Measurements from ENCODE around the gene QDPR. TPM values are rescaled to one million over a fixed set of nuclear protein-coding genes. Genes with fewer than 3 reads are reported as not detected.
"Not testable (repeated sequence)": the region's sequence is repeated elsewhere in the genome, so short reads cannot be mapped to it uniquely, and the experiment has no call there.

Gene QDPR
- total and polyA plus RNA-seq, 7 experiments from 2014 or later, result 11.8 to 50.5 (median 24.3) TPM

- H3K4me3 Mint-ChIP-seq, result no peak overlapping the region
- ATAC-seq (no peak), DNase-seq (no peak)
- intact Hi-C loops (cut with micrococcal nuclease), result no loop called here
- POLR2A ChIA-PET, result interaction anchor here (0.9 kb wide), 1 partner anchor 54 kb away, joined by 3 read pairs; no protein-coding TSS in a partner anchor
- H3K36me3 ChIP-seq (ENCODE audit: control insufficient read depth in 2 of 3, insufficient read depth in 3 of 3, low read length in 3 of 3), result no peaks in the 10 kb centered on the region
- no peaks in the 10 kb centered on the region for H3K36me3 Mint-ChIP-seq
- peaks cover 0 to 20% (median 10%) of the 10 kb centered on the region in 5 donors for H3K27me3 Mint-ChIP-seq
- H3K9me3 ChIP-seq (ENCODE audit: control insufficient read depth in 2 of 3, low read length in 3 of 3), result no peaks in the 10 kb centered on the region
- H3K27ac ChIP-seq (ENCODE audit: low read depth, low read length), result no peak overlapping the region
- peaks cover 0 to 6% (median 0%) of the 10 kb centered on the region in 7 donors for H3K4me1 Mint-ChIP-seq
- H3K4me1 ChIP-seq (ENCODE audit: control insufficient read depth in 2 of 2, insufficient read depth in 2 of 2, low read length in 2 of 2), result no peaks in the 10 kb centered on the region
- CTCF ChIA-PET, result interaction anchor here (0.6 to 1.6 kb wide), 2 partner anchors 9 to 194 kb away, joined by 3 to 4 read pairs; no protein-coding TSS in a partner anchor
- no peak overlapping the region for H3K4me3 ChIP-seq (ENCODE audit: low read length)
- no peak overlapping the region for H3K27ac Mint-ChIP-seq
- peaks cover 0 to 2% (median 0%) of the 10 kb centered on the region in 11 donors for H3K9me3 Mint-ChIP-seq
- no peaks in the 10 kb centered on the region for H3K27me3 ChIP-seq (ENCODE audit: control insufficient read depth in 2 of 2, insufficient read depth in 2 of 2, low read length in 2 of 2)
These were observed 33.7 kb upstream of the QDPR start for GRCh38 chr4:17545374-17546140.

- Mint-ChIP-seq H3K27me3 (peaks cover 0 to 21% (median 14%) of the 10 kb centered on the region in 5 donors), H3K27ac (no peak overlapping the region), H3K36me3 (no peaks in the 10 kb centered on the region), H3K4me1 (peaks cover 0 to 6% (median 0%) of the 10 kb centered on the region in 7 donors), H3K9me3 (peaks cover 0 to 2% (median 0%) of the 10 kb centered on the region in 11 donors), H3K4me3 (no peak overlapping the region)
- Histone ChIP-seq H3K36me3 (ENCODE audit: control insufficient read depth in 2 of 3, insufficient read depth in 3 of 3, low read length in 3 of 3) (no peaks in the 10 kb centered on the region), H3K9me3 (ENCODE audit: control insufficient read depth in 2 of 3, low read length in 3 of 3) (no peaks in the 10 kb centered on the region), H3K4me1 (ENCODE audit: control insufficient read depth in 2 of 2, insufficient read depth in 2 of 2, low read length in 2 of 2) (no peaks in the 10 kb centered on the region), H3K4me3 (ENCODE audit: low read length) (no peak overlapping the region), H3K27ac (ENCODE audit: low read depth, low read length) (no peak overlapping the region), H3K27me3 (ENCODE audit: control insufficient read depth in 2 of 2, insufficient read depth in 2 of 2, low read length in 2 of 2) (no peaks in the 10 kb centered on the region)
- DNase-seq, result no peak
- no peak for ATAC-seq
- ChIA-PET CTCF (interaction anchor here (0.6 kb wide), 1 partner anchor 193 kb away, joined by 3 read pairs; no protein-coding TSS in a partner anchor), POLR2A (no interaction called here)
- intact Hi-C loops (cut with micrococcal nuclease), result no loop called here
These were observed 32.9 kb upstream of the QDPR start for GRCh38 chr4:17544831-17545234.

GRCh38 chr4:17544205-17544604 lies 32.3 kb upstream of the QDPR start:
- intact Hi-C loops (cut with micrococcal nuclease), result no loop called here
- peaks cover 0 to 2% (median 0%) of the 10 kb centered on the region in 11 donors for H3K9me3 Mint-ChIP-seq
- Histone ChIP-seq H3K27ac (ENCODE audit: low read depth, low read length) (no peak overlapping the region), H3K4me3 (ENCODE audit: low read length) (no peak overlapping the region), H3K36me3 (ENCODE audit: control insufficient read depth in 2 of 3, insufficient read depth in 3 of 3, low read length in 3 of 3) (no peaks in the 10 kb centered on the region), H3K27me3 (ENCODE audit: control insufficient read depth in 2 of 2, insufficient read depth in 2 of 2, low read length in 2 of 2) (no peaks in the 10 kb centered on the region), H3K4me1 (ENCODE audit: control insufficient read depth in 2 of 2, insufficient read depth in 2 of 2, low read length in 2 of 2) (no peaks in the 10 kb centered on the region), H3K9me3 (ENCODE audit: control insufficient read depth in 2 of 3, low read length in 3 of 3) (no peaks in the 10 kb centered on the region)
- no peak overlapping the region for H3K4me3 Mint-ChIP-seq
- DNase-seq (no peak), ATAC-seq (peak; percentile 38)
- H3K36me3 Mint-ChIP-seq, result no peaks in the 10 kb centered on the region
- H3K27ac Mint-ChIP-seq, result no peak overlapping the region
- H3K27me3 Mint-ChIP-seq, result peaks cover 0 to 22% (median 16%) of the 10 kb centered on the region in 5 donors
- H3K4me1 Mint-ChIP-seq, result peaks cover 0 to 6% (median 0%) of the 10 kb centered on the region in 7 donors
- CTCF ChIA-PET, result no interaction called here
- POLR2A ChIA-PET, result no interaction called here

GRCh38 chr4:17537060-17537459 lies 25.2 kb upstream of the QDPR start:
- H3K27ac ChIP-seq (ENCODE audit: low read depth, low read length); H3K4me1 ChIP-seq (ENCODE audit: control insufficient read depth in 2 of 2, insufficient read depth in 2 of 2, low read length in 2 of 2); POLR2A ChIA-PET; H3K9me3 ChIP-seq (ENCODE audit: control insufficient read depth in 2 of 3, low read length in 3 of 3); H3K4me3 ChIP-seq (ENCODE audit: low read length); intact Hi-C loops (cut with micrococcal nuclease); H3K27me3 ChIP-seq (ENCODE audit: control insufficient read depth in 2 of 2, insufficient read depth in 2 of 2, low read length in 2 of 2); H3K4me3 Mint-ChIP-seq; H3K9me3 Mint-ChIP-seq; DNase-seq; H3K36me3 ChIP-seq (ENCODE audit: control insufficient read depth in 2 of 3, insufficient read depth in 3 of 3, low read length in 3 of 3); ATAC-seq; H3K27ac Mint-ChIP-seq; CTCF ChIA-PET; H3K4me1 Mint-ChIP-seq; H3K36me3 Mint-ChIP-seq: not testable (repeated sequence)
- H3K27me3 Mint-ChIP-seq, result peaks cover 5 to 14% (median 10%) of the 10 kb centered on the region in 5 donors

- DNase-seq (no peak), ATAC-seq (no peak)
- Histone ChIP-seq H3K36me3 (ENCODE audit: control insufficient read depth in 2 of 3, insufficient read depth in 3 of 3, low read length in 3 of 3) (no peaks in the 10 kb centered on the region), H3K27me3 (ENCODE audit: control insufficient read depth in 2 of 2, insufficient read depth in 2 of 2, low read length in 2 of 2) (no peaks in the 10 kb centered on the region), H3K27ac (ENCODE audit: low read depth, low read length) (no peak overlapping the region), H3K9me3 (ENCODE audit: control insufficient read depth in 2 of 3, low read length in 3 of 3) (no peaks in the 10 kb centered on the region), H3K4me1 (ENCODE audit: control insufficient read depth in 2 of 2, insufficient read depth in 2 of 2, low read length in 2 of 2) (no peaks in the 10 kb centered on the region), H3K4me3 (ENCODE audit: low read length) (no peak overlapping the region)
- H3K36me3 Mint-ChIP-seq, result no peaks in the 10 kb centered on the region
- peaks cover 0 to 7% (median 0%) of the 10 kb centered on the region in 7 donors for H3K4me1 Mint-ChIP-seq
- no peak overlapping the region for H3K27ac Mint-ChIP-seq
- ChIA-PET POLR2A (no interaction called here), CTCF (interaction anchor here (0.7 kb wide), 1 partner anchor 13 kb away, joined by 3 read pairs; no protein-coding TSS in a partner anchor)
- H3K9me3 Mint-ChIP-seq, result no peaks in the 10 kb centered on the region
- intact Hi-C loops (cut with micrococcal nuclease), result no loop called here
- peaks cover 5 to 11% (median 7%) of the 10 kb centered on the region in 5 donors for H3K27me3 Mint-ChIP-seq
- H3K4me3 Mint-ChIP-seq, result no peak overlapping the region
These were observed 24.0 kb upstream of the QDPR start for GRCh38 chr4:17535906-17536305.

- Mint-ChIP-seq H3K27ac (no peak overlapping the region), H3K36me3 (no peaks in the 10 kb centered on the region), H3K4me1 (peaks cover 0 to 7% (median 0%) of the 10 kb centered on the region in 7 donors), H3K27me3 (peaks cover 5 to 15% (median 7%) of the 10 kb centered on the region in 5 donors), H3K4me3 (no peak overlapping the region), H3K9me3 (no peaks in the 10 kb centered on the region)
- intact Hi-C loops (cut with micrococcal nuclease), result no loop called here
- ATAC-seq (no peak), DNase-seq (no peak)
- POLR2A ChIA-PET, result no interaction called here
- CTCF ChIA-PET, result no interaction called here
- Histone ChIP-seq H3K4me3 (ENCODE audit: low read length) (no peak overlapping the region), H3K9me3 (ENCODE audit: control insufficient read depth in 2 of 3, low read length in 3 of 3) (no peaks in the 10 kb centered on the region), H3K27ac (ENCODE audit: low read depth, low read length) (no peak overlapping the region), H3K4me1 (ENCODE audit: control insufficient read depth in 2 of 2, insufficient read depth in 2 of 2, low read length in 2 of 2) (no peaks in the 10 kb centered on the region), H3K36me3 (ENCODE audit: control insufficient read depth in 2 of 3, insufficient read depth in 3 of 3, low read length in 3 of 3) (no peaks in the 10 kb centered on the region), H3K27me3 (ENCODE audit: control insufficient read depth in 2 of 2, insufficient read depth in 2 of 2, low read length in 2 of 2) (no peaks in the 10 kb centered on the region)
These were observed 23.4 kb upstream of the QDPR start for GRCh38 chr4:17535242-17535641.

- Histone ChIP-seq H3K27me3 (ENCODE audit: control insufficient read depth in 2 of 2, insufficient read depth in 2 of 2, low read length in 2 of 2) (no peaks in the 10 kb centered on the region), H3K4me1 (ENCODE audit: control insufficient read depth in 2 of 2, insufficient read depth in 2 of 2, low read length in 2 of 2) (no peaks in the 10 kb centered on the region), H3K27ac (ENCODE audit: low read depth, low read length) (no peak overlapping the region), H3K36me3 (ENCODE audit: control insufficient read depth in 2 of 3, insufficient read depth in 3 of 3, low read length in 3 of 3) (no peaks in the 10 kb centered on the region), H3K9me3 (ENCODE audit: control insufficient read depth in 2 of 3, low read length in 3 of 3) (no peaks in the 10 kb centered on the region), H3K4me3 (ENCODE audit: low read length) (no peak overlapping the region)
- Mint-ChIP-seq H3K4me1 (peaks cover 0 to 7% (median 0%) of the 10 kb centered on the region in 7 donors), H3K27me3 (peaks cover 1 to 15% (median 5%) of the 10 kb centered on the region in 5 donors), H3K36me3 (no peaks in the 10 kb centered on the region), H3K4me3 (no peak overlapping the region), H3K27ac (no peak overlapping the region), H3K9me3 (no peaks in the 10 kb centered on the region)
- no peak for ATAC-seq
- CTCF ChIA-PET, result no interaction called here
- intact Hi-C loops (cut with micrococcal nuclease), result no loop called here
- DNase-seq, result no peak
- POLR2A ChIA-PET, result no interaction called here
These were observed 22.8 kb upstream of the QDPR start for GRCh38 chr4:17534705-17535104.

All from naive thymus-derived CD4-positive, alpha-beta T cell (primary cell).